Breast epithelium (tissue), 3 donors: ENCODE data around the gene NFE2L2.

Experiments used
- POLR2A ChIP-seq: fragments of 450-650 bp; IDR thresholded peaks from one replicate; pipeline ENCODE4 v1.6.1; 2016; ENCODE audit warnings: antibody characterized with exemption, mild to moderate bottlenecking, moderate library complexity
- POLR2AphosphoS5 ChIP-seq, 3 donors: sonication (generic); formaldehyde crosslinking; IDR thresholded peaks; one replicate each; pipeline ENCODE4 v1.6.1; 2017; ENCODE audit warnings: antibody characterized with exemption in 3 of 3
- TF ChIP-seq, protein P1 (sequence below), 3 donors: fragments of 450-650 bp; IDR thresholded peaks; one replicate each; pipeline ENCODE4 v1.5.1; 2016 to 2017; ENCODE audit warnings: antibody characterized with exemption in 3 of 3, mild to moderate bottlenecking in 3 of 3, moderate library complexity in 3 of 3

DNA sequence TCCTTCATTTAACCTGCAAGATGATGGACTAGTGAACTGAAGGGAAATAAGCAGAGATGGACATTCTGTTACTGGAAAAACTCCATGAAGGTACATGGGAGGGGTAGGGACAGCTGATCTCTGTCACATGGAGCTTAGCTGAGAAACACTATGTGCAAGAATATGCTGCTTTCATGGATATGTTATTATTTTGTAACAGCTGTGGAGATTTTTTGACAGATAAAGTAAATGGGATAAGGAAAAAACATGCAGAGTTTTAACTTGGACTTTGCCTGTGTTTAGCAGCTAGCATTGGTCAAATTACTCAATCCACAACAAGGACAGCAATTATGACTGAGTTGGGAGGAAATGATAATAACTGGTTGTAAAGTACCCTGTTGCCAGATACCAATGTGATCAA is 80.7 kb downstream of the NFE2L2 start:
- TF ChIP-seq, protein P1, sequence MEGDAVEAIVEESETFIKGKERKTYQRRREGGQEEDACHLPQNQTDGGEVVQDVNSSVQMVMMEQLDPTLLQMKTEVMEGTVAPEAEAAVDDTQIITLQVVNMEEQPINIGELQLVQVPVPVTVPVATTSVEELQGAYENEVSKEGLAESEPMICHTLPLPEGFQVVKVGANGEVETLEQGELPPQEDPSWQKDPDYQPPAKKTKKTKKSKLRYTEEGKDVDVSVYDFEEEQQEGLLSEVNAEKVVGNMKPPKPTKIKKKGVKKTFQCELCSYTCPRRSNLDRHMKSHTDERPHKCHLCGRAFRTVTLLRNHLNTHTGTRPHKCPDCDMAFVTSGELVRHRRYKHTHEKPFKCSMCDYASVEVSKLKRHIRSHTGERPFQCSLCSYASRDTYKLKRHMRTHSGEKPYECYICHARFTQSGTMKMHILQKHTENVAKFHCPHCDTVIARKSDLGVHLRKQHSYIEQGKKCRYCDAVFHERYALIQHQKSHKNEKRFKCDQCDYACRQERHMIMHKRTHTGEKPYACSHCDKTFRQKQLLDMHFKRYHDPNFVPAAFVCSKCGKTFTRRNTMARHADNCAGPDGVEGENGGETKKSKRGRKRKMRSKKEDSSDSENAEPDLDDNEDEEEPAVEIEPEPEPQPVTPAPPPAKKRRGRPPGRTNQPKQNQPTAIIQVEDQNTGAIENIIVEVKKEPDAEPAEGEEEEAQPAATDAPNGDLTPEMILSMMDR (IDR thresholded peaks at IDR 0.05): no peak
- TF ChIP-seq POLR2A (no peak), POLR2AphosphoS5 (IDR thresholded peaks at IDR 0.05) (no peak)
